ENCODE data around the gene CCDC87. TPM values are rescaled to one million over a fixed set of nuclear protein-coding genes. Genes with fewer than 3 reads are reported as not detected.
"Not testable (repeated sequence)": the region's sequence is repeated elsewhere in the genome, so short reads cannot be mapped to it uniquely, and the experiment has no call there.

Gene CCDC87
- total RNA-seq, 1 experiment from 2014 or later, result 0.75 TPM

DNA sequence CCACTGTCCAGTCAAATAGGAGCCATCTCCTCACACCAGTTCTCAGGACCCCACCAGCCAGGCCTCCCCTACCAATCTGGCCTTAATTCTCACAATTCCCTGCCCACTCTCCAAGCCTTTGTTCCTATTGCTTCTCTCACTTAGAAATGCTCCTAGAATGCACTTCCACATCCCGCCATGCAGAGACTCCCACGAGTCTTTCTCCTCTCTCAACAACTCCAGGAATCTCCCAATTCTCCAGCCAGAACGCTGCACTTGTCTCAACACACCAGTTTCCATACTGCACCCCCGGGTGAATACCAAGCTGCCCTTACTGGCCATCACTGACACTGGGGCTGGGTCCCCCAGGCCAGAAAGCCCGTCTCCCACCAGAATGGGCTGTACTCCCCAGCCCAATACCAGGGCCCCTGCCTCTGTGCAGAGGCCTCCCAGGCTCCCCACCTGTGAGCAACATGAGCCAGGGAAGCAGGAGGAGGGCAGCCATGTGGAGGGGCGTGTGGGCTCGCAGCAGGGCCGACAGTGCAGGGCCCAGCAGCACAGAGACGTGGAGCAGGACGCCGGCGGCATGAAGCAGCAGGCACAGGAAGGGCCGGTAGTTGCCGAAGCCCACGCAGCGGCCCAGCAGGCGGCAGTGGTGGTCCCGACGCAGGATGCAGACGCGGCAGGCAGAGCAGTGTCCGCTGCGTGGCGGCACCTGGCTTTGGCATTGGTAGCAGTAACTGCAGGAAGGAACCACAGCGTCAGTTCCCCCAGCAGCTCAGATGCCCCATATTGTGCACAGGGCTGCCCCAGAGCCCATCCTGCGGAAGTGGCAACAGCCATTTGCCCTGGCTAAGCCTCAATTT is 49.4 kb downstream of the CCDC87 start:
- 0 out of 2 replicates have a peak, but pooled peaks cover 4% of the 10 kb centered on the region for H4K20me1 ChIP-seq (ENCODE audit: insufficient read depth, low read depth, low read length)
- H3K27ac ChIP-seq (ENCODE audit: low read length), result peak overlapping the region; percentile 76
- H3K36me3 ChIP-seq (ENCODE audit: insufficient read depth, low read length), result no peaks in the 10 kb centered on the region; the same call in 1 of the 2 replicates
- no peaks in the 10 kb centered on the region for H3K9me2 ChIP-seq (replicated peaks; ENCODE audit: insufficient read depth, low read length)
- H3K79me2 ChIP-seq (ENCODE audit: low read length), result peaks cover 8% of the 10 kb centered on the region
- H2AFZ ChIP-seq (ENCODE audit: low read length), result peak overlapping the region; percentile 54; the same call in 1 of the 2 replicates
- H3K4me2 ChIP-seq (ENCODE audit: low read depth, low read length, poor library complexity, severe bottlenecking), result peak overlapping the region; percentile 93
- no peaks in the 10 kb centered on the region for H3K9me3 ChIP-seq (ENCODE audit: low read length)
- H3K9ac ChIP-seq (ENCODE audit: low read length), result peak overlapping the region; percentile 96
- DNase-seq, result peak; percentile 91
- H3K4me1 ChIP-seq (ENCODE audit: low read length), result peaks cover 40% of the 10 kb centered on the region
- no peaks in the 10 kb centered on the region for H3K27me3 ChIP-seq (ENCODE audit: low read length)
- peak overlapping the region; percentile 97 for H3K4me3 ChIP-seq (ENCODE audit: low read length)

DNA sequence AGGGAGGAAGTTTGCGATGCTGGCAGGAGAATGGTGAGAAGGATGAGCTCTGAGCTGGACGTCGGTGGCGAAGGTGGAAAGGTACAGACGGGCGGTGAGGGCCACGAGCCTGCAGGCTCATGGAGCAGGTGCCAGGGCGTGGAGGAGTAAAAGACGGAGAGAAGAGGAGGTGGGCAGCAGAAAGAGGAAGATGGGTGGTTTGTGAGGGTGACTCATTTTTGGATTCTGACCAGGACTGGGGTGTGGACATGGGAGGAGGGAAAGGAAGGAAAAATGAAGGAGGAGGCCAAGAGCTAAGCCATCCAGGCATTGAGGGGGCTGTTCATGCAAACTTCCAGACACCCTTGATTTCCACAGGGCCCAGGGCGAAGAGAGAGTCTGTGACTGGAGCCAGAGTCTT is 50.5 kb downstream of the CCDC87 start:
- DNase-seq, result no peak
- Histone ChIP-seq H3K27ac (ENCODE audit: low read length) (no peak overlapping the region), H3K4me2 (ENCODE audit: low read depth, low read length, poor library complexity, severe bottlenecking) (no peak overlapping the region), H3K4me1 (ENCODE audit: low read length) (peaks cover 36% of the 10 kb centered on the region), H3K9me3 (ENCODE audit: low read length) (no peaks in the 10 kb centered on the region), H2AFZ (ENCODE audit: low read length) (no peak overlapping the region), H3K9ac (ENCODE audit: low read length) (no peak overlapping the region), H3K27me3 (ENCODE audit: low read length) (no peaks in the 10 kb centered on the region), H4K20me1 (ENCODE audit: insufficient read depth, low read depth, low read length) (no peaks in the 10 kb centered on the region), H3K79me2 (ENCODE audit: low read length) (peaks cover 8% of the 10 kb centered on the region), H3K9me2 (replicated peaks; ENCODE audit: insufficient read depth, low read length) (no peaks in the 10 kb centered on the region), H3K36me3 (ENCODE audit: insufficient read depth, low read length) (no peaks in the 10 kb centered on the region; the same call in 1 of the 2 replicates), H3K4me3 (ENCODE audit: low read length) (no peak overlapping the region)

DNA sequence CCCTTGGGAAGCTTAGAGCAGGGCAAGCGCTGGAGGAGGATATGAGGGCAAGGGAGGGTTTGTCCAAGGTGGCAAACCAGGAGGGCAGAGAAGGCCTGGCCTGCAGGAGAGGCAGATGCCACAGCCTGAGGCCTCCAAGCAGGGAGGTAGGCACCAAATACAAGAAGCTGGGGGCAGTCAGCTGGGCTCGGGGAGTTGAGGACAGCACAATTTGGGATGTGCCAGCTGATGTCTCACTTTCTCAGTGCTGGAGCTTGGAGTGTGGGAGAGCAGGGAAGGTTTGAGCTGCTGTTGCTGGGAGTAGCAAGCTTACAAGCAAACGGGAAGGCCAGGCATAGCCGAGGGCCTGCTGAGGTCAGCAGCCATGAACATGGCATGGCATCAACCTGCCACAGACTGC is 51.0 kb downstream of the CCDC87 start:
- no peaks in the 10 kb centered on the region; the same call in 1 of the 2 replicates for H3K36me3 ChIP-seq (ENCODE audit: insufficient read depth, low read length)
- DNase-seq, result no peak

DNA sequence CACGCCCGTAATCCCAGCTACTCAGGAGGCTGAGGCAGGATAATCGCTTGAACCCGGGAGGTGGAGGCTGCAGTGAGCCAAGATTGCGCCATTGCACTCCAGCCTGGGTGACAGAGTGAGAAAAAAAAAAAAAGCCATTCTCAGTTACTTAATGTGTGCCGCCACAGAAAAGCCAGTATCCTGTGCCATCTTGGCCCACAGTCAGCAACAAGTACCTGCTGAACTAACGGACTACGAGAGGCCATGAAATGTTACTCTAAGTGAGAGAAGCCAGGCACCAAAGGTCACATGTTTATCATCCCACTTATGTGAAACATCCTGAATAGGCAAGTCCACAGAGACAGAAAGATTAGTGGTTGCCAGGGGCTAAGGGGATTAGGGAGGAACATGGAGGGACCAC is 52.3 kb downstream of the CCDC87 start:
- not testable (repeated sequence) for H3K36me3 ChIP-seq (ENCODE audit: insufficient read depth, low read length); H4K20me1 ChIP-seq (ENCODE audit: insufficient read depth, low read depth, low read length); H2AFZ ChIP-seq (ENCODE audit: low read length); H3K4me3 ChIP-seq (ENCODE audit: low read length); H3K9ac ChIP-seq (ENCODE audit: low read length); H3K27me3 ChIP-seq (ENCODE audit: low read length); DNase-seq; H3K79me2 ChIP-seq (ENCODE audit: low read length); H3K27ac ChIP-seq (ENCODE audit: low read length); H3K4me2 ChIP-seq (ENCODE audit: low read depth, low read length, poor library complexity, severe bottlenecking); H3K9me2 ChIP-seq (replicated peaks; ENCODE audit: insufficient read depth, low read length); H3K9me3 ChIP-seq (ENCODE audit: low read length)
- H3K4me1 ChIP-seq (ENCODE audit: low read length), result peaks cover 23% of the 10 kb centered on the region

More for the DNA sequence above, 51.0 kb downstream of the CCDC87 start:
- Histone ChIP-seq H4K20me1 (ENCODE audit: insufficient read depth, low read depth, low read length) (no peaks in the 10 kb centered on the region), H3K4me3 (ENCODE audit: low read length) (no peak overlapping the region), H3K27ac (ENCODE audit: low read length) (no peak overlapping the region), H3K79me2 (ENCODE audit: low read length) (peaks cover 8% of the 10 kb centered on the region), H3K27me3 (ENCODE audit: low read length) (no peaks in the 10 kb centered on the region), H3K9me3 (ENCODE audit: low read length) (no peaks in the 10 kb centered on the region), H3K4me2 (ENCODE audit: low read depth, low read length, poor library complexity, severe bottlenecking) (no peak overlapping the region), H3K9ac (ENCODE audit: low read length) (no peak overlapping the region), H2AFZ (ENCODE audit: low read length) (no peak overlapping the region), H3K9me2 (replicated peaks; ENCODE audit: insufficient read depth, low read length) (no peaks in the 10 kb centered on the region), H3K4me1 (ENCODE audit: low read length) (peaks cover 32% of the 10 kb centered on the region)

Small RNA genes lying within 50 kb of the gene (small RNA-seq; reads per million reads assigned to genes)
- gene RNU4-39P, result not detected

Other genes starting within 250 kb of the CCDC87 start
- 32.0 and 57.1 TPM in 2 replicates for gene BRMS1, start 248.0 kb downstream of the CCDC87 start, total RNA-seq (2014; rRNA removed; shearing (Covaris generic); ENCODE audit: low replicate concordance)
- 10.6 and 11.9 TPM in 2 replicates for gene B4GAT1, start 245.4 kb downstream of the CCDC87 start, total RNA-seq (2014; rRNA removed; shearing (Covaris generic); ENCODE audit: low replicate concordance)
- gene SLC29A2, start 221.3 kb downstream of the CCDC87 start, total RNA-seq (2014; rRNA removed; shearing (Covaris generic); ENCODE audit: low replicate concordance), result 0.15 and 0.90 TPM in 2 replicates
- not detected in 2 replicates for gene NPAS4, start 172.0 kb downstream of the CCDC87 start, total RNA-seq (2014; rRNA removed; shearing (Covaris generic); ENCODE audit: low replicate concordance)
- 69.6 and 80.4 TPM in 2 replicates for gene MRPL11, start 154.2 kb downstream of the CCDC87 start, total RNA-seq (2014; rRNA removed; shearing (Covaris generic); ENCODE audit: low replicate concordance)
- gene PELI3, start 126.2 kb downstream of the CCDC87 start, total RNA-seq (2014; rRNA removed; shearing (Covaris generic); ENCODE audit: low replicate concordance), result 5.6 and 6.7 TPM in 2 replicates
- 77.9 and 91.5 TPM in 2 replicates for gene DPP3, start 112.6 kb downstream of the CCDC87 start, total RNA-seq (2014; rRNA removed; shearing (Covaris generic); ENCODE audit: low replicate concordance)
- 9.1 and 37.3 TPM in 2 replicates for gene BBS1, start 82.4 kb downstream of the CCDC87 start, total RNA-seq (2014; rRNA removed; shearing (Covaris generic); ENCODE audit: low replicate concordance)
- gene ZDHHC24, start 47.0 kb downstream of the CCDC87 start, total RNA-seq (2014; rRNA removed; shearing (Covaris generic); ENCODE audit: low replicate concordance), result 22.2 and 35.0 TPM in 2 replicates
- gene ACTN3, start 46.2 kb downstream of the CCDC87 start, total RNA-seq (2014; rRNA removed; shearing (Covaris generic); ENCODE audit: low replicate concordance), result not detected in 2 replicates
- not detected in 2 replicates for gene CTSF, start 24.5 kb downstream of the CCDC87 start, total RNA-seq (2014; rRNA removed; shearing (Covaris generic); ENCODE audit: low replicate concordance)
- gene CCS, start 122 bp upstream of the CCDC87 start, total RNA-seq (2014; rRNA removed; shearing (Covaris generic); ENCODE audit: low replicate concordance), result 24.6 and 57.6 TPM in 2 replicates
- gene RBM14, start 23.6 kb upstream of the CCDC87 start, total RNA-seq (2014; rRNA removed; shearing (Covaris generic); ENCODE audit: low replicate concordance), result 47.9 and 51.3 TPM in 2 replicates
- 103 and 141 TPM in 2 replicates for gene RBM4, start 45.6 kb upstream of the CCDC87 start, total RNA-seq (2014; rRNA removed; shearing (Covaris generic); ENCODE audit: low replicate concordance)
- gene RBM4B, start 84.8 kb upstream of the CCDC87 start, total RNA-seq (2014; rRNA removed; shearing (Covaris generic); ENCODE audit: low replicate concordance), result 39.5 and 43.2 TPM in 2 replicates
- 18.9 and 72.0 TPM in 2 replicates for gene SPTBN2, start 136.2 kb upstream of the CCDC87 start, total RNA-seq (2014; rRNA removed; shearing (Covaris generic); ENCODE audit: low replicate concordance)

Measured in Karpas-422 (cell line).